IMR-90 (cell line): ENCODE results near the gene KLHDC1.

Experiments
- TF ChIP-seq, protein P1 (sequence below): conservative IDR thresholded peaks from 2 replicates; pipeline ENCODE4 v1.5.1; 2012; ENCODE audit warnings: mild to moderate bottlenecking, low read depth, low read length, improper control_type of control experiment
- TF ChIP-seq, protein P2 (sequence below): fragments of 150-350 bp; IDR thresholded peaks from 2 replicates; pipeline ENCODE4 v1.6.1; 2017; ENCODE audit warnings: mild to moderate bottlenecking, antibody characterized with exemption, low read length, low read depth

DNA sequence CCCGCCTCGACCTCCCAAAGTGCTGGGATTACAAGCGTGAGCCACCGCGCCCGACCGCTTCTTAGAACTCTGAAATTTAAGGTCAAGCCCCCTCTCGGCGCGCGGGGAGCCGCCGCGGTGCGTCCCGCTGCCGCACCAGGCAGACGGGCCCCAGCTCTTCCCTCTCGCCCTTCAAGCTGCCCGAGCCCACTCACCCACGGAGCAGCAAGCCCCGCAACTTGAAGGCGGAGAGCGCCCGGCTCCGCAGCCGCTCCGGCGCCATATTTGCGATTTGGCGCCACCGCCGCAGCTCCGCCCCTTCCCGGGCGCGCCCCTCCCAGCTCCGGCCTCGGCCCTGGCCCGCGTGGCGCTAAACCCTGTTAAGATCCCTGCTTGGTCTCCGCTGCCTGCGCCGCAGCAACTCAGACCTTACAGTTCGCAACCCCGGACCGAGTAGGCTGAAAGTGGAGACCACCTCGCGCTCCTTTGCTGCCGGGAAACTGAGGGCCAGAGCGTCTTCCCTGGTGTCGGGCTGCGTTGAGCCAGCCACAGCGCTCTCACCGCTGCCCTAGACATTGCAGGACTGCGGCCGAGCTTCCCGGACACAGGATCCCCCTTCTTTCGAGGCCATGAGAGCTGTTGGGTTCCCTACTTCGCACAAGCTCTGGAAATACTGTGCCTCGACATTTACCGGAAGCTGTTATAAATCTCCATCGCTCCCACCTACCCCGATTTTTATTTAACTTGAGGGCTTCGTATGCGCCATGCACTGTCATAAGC lies 4.8 kb upstream of the KLHDC1 start, which contains the start of gene POLE2:
- TF ChIP-seq, protein P1, sequence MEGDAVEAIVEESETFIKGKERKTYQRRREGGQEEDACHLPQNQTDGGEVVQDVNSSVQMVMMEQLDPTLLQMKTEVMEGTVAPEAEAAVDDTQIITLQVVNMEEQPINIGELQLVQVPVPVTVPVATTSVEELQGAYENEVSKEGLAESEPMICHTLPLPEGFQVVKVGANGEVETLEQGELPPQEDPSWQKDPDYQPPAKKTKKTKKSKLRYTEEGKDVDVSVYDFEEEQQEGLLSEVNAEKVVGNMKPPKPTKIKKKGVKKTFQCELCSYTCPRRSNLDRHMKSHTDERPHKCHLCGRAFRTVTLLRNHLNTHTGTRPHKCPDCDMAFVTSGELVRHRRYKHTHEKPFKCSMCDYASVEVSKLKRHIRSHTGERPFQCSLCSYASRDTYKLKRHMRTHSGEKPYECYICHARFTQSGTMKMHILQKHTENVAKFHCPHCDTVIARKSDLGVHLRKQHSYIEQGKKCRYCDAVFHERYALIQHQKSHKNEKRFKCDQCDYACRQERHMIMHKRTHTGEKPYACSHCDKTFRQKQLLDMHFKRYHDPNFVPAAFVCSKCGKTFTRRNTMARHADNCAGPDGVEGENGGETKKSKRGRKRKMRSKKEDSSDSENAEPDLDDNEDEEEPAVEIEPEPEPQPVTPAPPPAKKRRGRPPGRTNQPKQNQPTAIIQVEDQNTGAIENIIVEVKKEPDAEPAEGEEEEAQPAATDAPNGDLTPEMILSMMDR: no peak
- TF ChIP-seq, protein P2, sequence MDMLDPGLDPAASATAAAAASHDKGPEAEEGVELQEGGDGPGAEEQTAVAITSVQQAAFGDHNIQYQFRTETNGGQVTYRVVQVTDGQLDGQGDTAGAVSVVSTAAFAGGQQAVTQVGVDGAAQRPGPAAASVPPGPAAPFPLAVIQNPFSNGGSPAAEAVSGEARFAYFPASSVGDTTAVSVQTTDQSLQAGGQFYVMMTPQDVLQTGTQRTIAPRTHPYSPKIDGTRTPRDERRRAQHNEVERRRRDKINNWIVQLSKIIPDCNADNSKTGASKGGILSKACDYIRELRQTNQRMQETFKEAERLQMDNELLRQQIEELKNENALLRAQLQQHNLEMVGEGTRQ: no peak
